HEK293 (cell line): Measurements from ENCODE around the gene CDH2.

ENCODE experiments used
- CTCF ChIP-seq: fragments of 450-650 bp; formaldehyde crosslinking; IDR thresholded peaks from 2 replicates; pipeline ENCODE4 v1.5.1; 2016; ENCODE audit warnings: missing biosample characterization, missing genetic modification characterization
- ELK4 ChIP-seq: IDR thresholded peaks from 2 replicates; pipeline ENCODE4 v1.6.1; 2011; ENCODE audit warnings: mild to moderate bottlenecking, low read depth, low read length, borderline replicate concordance
- REST ChIP-seq: fragments of 450-650 bp; formaldehyde crosslinking; IDR thresholded peaks from 2 replicates; pipeline ENCODE4 v1.5.1; 2016; ENCODE audit warnings: missing biosample characterization, missing genetic modification characterization
- SCRT2 ChIP-seq: fragments of 450-650 bp; formaldehyde crosslinking; IDR thresholded peaks from 2 replicates; pipeline ENCODE4 v1.5.1; 2016; ENCODE audit warnings: missing biosample characterization, missing genetic modification characterization
- ZNF747 ChIP-seq: fragments of 450-650 bp; formaldehyde crosslinking; IDR thresholded peaks from 2 replicates; pipeline ENCODE4 v1.5.1; 2016; ENCODE audit warnings: missing biosample characterization, missing genetic modification characterization
- ZNF768 ChIP-seq: fragments of 450-650 bp; formaldehyde crosslinking; IDR thresholded peaks from 2 replicates; pipeline ENCODE4 v1.5.1; 2018; ENCODE audit warnings: missing biosample characterization, mild to moderate bottlenecking, missing genetic modification characterization

- TF ChIP-seq ZNF747 (tag by site-specific recombination) (no peak), REST (tag by site-specific recombination) (no peak), SCRT2 (no peak), CTCF (no peak), ZNF768 (tag by site-specific recombination) (no peak), ELK4 (no peak)
Measured at GRCh38 chr18:27970321-27970720, 206.6 kb downstream of the CDH2 start.
